ENCODE measurements around the gene ZNF507. TPM values are rescaled to one million over a fixed set of nuclear protein-coding genes. Genes with fewer than 3 reads are reported as not detected.

ZNF507 gene
- total and polyA plus RNA-seq, 5 donors: 3.6 to 19.5 (median 15.0) TPM

- Histone ChIP-seq H3K9me3 (ENCODE audit: control insufficient read depth, low read length) (no peaks in the 10 kb centered on the region), H3K4me3 (ENCODE audit: low read length) (no peak overlapping the region), H3K27ac (ENCODE audit: low read length) (no peak overlapping the region), H3K4me1 (ENCODE audit: control insufficient read depth, insufficient read depth, low read length) (no peaks in the 10 kb centered on the region), H3K27me3 (ENCODE audit: control insufficient read depth, insufficient read depth) (no peaks in the 10 kb centered on the region)
- 56% methylated on average over 18 of the region's 18 CpGs for WGBS
- ATAC-seq (peak; percentile 85 to 91), DNase-seq (peak; percentile 76 to 90 (median 83))
- intact Hi-C loops (cut with DNase I): loop anchor here in 1 of 4 donors (10.0 kb wide), 1 partner anchor 235 kb away; no protein-coding TSS in a partner anchor
Measured at GRCh38 chr19:32339988-32340874, 5.2 kb upstream of the ZNF507 start.

- Histone ChIP-seq H3K4me1 (ENCODE audit: control insufficient read depth, insufficient read depth, low read length) (no peaks in the 10 kb centered on the region), H3K9me3 (ENCODE audit: control insufficient read depth, low read length) (no peaks in the 10 kb centered on the region), H3K4me3 (ENCODE audit: low read length) (no peak overlapping the region), H3K27ac (ENCODE audit: low read length) (no peak overlapping the region), H3K27me3 (ENCODE audit: control insufficient read depth, insufficient read depth) (no peaks in the 10 kb centered on the region)
- over 99% methylated on average over 2 of the region's 2 CpGs for WGBS
- no peak for ATAC-seq
- DNase-seq: no peak
- intact Hi-C loops (cut with DNase I): loop anchor here in 1 of 4 donors (10.0 kb wide), 1 partner anchor 232 kb away; no protein-coding TSS in a partner anchor
Measured at GRCh38 chr19:32342695-32343094, 2.7 kb upstream of the ZNF507 start.

DNA sequence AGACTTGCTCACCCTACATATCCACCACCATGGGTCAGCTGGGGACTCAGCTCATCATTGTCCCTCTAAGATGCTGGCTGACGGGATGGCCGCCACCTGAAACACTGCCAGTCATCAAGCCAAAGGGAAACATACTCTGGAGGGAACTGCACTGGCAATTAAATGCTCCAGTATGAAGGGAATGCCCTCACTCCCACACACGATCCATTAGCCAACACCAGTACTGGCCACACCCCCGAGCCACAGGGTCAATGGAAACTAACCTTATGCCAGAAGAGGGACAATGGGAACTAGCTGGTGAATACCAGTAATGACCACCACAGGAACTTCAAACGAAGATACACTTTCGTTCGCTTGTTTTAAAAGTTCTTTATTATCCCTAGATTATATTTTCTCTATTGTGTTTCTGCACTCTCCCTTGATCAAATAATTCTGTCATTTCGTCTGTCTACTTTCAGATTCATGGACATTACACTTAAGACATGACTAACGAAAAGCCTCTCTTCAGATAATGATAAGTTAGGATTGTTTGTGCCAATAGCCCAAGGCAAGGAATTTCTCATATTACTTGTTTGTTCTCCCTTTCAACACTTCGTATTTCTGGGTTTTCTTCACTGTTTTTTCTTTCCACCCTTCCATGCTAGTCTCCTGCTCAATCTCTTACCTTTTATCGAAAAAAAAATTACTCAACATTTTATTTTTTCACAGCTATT lies 1.7 kb upstream of the ZNF507 start:
- 75% methylated on average over 11 of the region's 11 CpGs for WGBS
- H3K4me3 ChIP-seq (ENCODE audit: low read length): no peak overlapping the region
- intact Hi-C loops (cut with DNase I): loop anchor here in 1 of 4 donors (10.0 kb wide), 1 partner anchor 231 kb away; no protein-coding TSS in a partner anchor
- no peaks in the 10 kb centered on the region for H3K4me1 ChIP-seq (ENCODE audit: control insufficient read depth, insufficient read depth, low read length)
- no peaks in the 10 kb centered on the region for H3K27me3 ChIP-seq (ENCODE audit: control insufficient read depth, insufficient read depth)
- DNase-seq (no peak), ATAC-seq (no peak)
- no peaks in the 10 kb centered on the region for H3K9me3 ChIP-seq (ENCODE audit: control insufficient read depth, low read length)
- no peak overlapping the region for H3K27ac ChIP-seq (ENCODE audit: low read length)

DNA sequence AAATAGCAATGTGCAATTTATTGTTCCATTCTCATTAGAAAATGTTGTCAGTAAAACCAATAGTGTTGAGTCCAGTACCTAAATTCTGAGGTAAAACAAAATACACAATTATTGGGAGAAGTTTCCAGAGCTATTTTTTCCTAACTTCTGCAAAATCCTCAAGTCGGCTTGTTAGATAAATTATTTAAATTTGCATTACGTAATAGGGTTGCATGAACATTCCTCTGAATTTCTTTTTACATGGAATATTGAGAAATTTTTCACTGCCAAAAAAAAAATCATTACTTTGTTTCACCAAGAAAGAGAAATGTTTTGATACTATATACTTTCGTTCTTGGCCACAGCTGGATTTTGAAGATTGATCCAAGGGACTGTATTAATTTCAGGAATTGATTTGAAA lies 1.5 kb downstream of the ZNF507 start:
- WGBS: 60% methylated on average over 3 of the region's 3 CpGs
- ATAC-seq (no peak), DNase-seq (no peak)
- H3K4me3 ChIP-seq (ENCODE audit: low read length): peak overlapping the region; percentile 92
- H3K4me1 ChIP-seq (ENCODE audit: control insufficient read depth, insufficient read depth, low read length): peaks cover 4% of the 10 kb centered on the region
- no peak overlapping the region for H3K27ac ChIP-seq (ENCODE audit: low read length)
- H3K9me3 ChIP-seq (ENCODE audit: control insufficient read depth, low read length): no peaks in the 10 kb centered on the region
- no peaks in the 10 kb centered on the region for H3K27me3 ChIP-seq (ENCODE audit: control insufficient read depth, insufficient read depth)
- intact Hi-C loops (cut with DNase I): loop anchor here in 1 of 4 donors (10.0 kb wide), 1 partner anchor 228 kb away; no protein-coding TSS in a partner anchor

GRCh38 chr19:32347573-32347972 lies 2.2 kb downstream of the ZNF507 start:
- DNase-seq (no peak), ATAC-seq (no peak)
- H3K4me1 ChIP-seq (ENCODE audit: control insufficient read depth, insufficient read depth, low read length): peaks cover 4% of the 10 kb centered on the region
- H3K27me3 ChIP-seq (ENCODE audit: control insufficient read depth, insufficient read depth): no peaks in the 10 kb centered on the region
- no peak overlapping the region for H3K27ac ChIP-seq (ENCODE audit: low read length)
- H3K4me3 ChIP-seq (ENCODE audit: low read length): no peak overlapping the region
- no peaks in the 10 kb centered on the region for H3K9me3 ChIP-seq (ENCODE audit: control insufficient read depth, low read length)
- intact Hi-C loops (cut with DNase I): loop anchor here in 1 of 4 donors (10.0 kb wide), 1 partner anchor 227 kb away; no protein-coding TSS in a partner anchor

DNA sequence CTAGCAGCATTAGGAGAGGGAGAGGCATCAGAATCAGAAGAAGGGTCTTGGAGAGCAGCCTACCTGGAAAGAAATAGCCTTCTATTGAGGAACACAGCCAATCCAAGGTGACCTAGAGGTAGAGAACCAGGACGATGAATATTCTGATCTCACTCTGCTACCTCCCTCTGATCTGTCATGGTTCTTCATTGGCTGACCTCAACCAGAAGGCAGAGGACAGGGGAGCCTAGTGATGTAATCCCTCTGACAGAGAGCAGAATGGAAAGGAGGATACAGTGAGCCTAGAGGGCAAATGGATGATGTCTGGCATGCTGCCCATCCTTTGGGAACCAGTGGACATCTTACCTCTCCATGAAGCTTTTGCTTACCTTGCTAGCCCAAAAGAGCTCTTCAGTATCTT lies 3.6 kb downstream of the ZNF507 start:
- Histone ChIP-seq H3K4me1 (ENCODE audit: control insufficient read depth, insufficient read depth, low read length) (peaks cover 4% of the 10 kb centered on the region), H3K9me3 (ENCODE audit: control insufficient read depth, low read length) (no peaks in the 10 kb centered on the region), H3K27me3 (ENCODE audit: control insufficient read depth, insufficient read depth) (no peaks in the 10 kb centered on the region), H3K27ac (ENCODE audit: low read length) (no peak overlapping the region), H3K4me3 (ENCODE audit: low read length) (no peak overlapping the region)
- intact Hi-C loops (cut with DNase I): loop anchor here in 1 of 4 donors (10.0 kb wide), 1 partner anchor 226 kb away; no protein-coding TSS in a partner anchor
- no peak for DNase-seq
- ATAC-seq: no peak
- WGBS: 90% methylated on average over 1 of the region's 1 CpG

- 94% methylated on average over 2 of the region's 2 CpGs for WGBS
- no peak overlapping the region for H3K4me3 ChIP-seq (ENCODE audit: low read length)
- H3K27me3 ChIP-seq (ENCODE audit: control insufficient read depth, insufficient read depth): no peaks in the 10 kb centered on the region
- DNase-seq: no peak
- intact Hi-C loops (cut with DNase I): loop anchor here in 1 of 4 donors (10.0 kb wide), 1 partner anchor 225 kb away; no protein-coding TSS in a partner anchor
- ATAC-seq: no peak
- no peak overlapping the region for H3K27ac ChIP-seq (ENCODE audit: low read length)
- H3K4me1 ChIP-seq (ENCODE audit: control insufficient read depth, insufficient read depth, low read length): peaks cover 4% of the 10 kb centered on the region
- H3K9me3 ChIP-seq (ENCODE audit: control insufficient read depth, low read length): no peaks in the 10 kb centered on the region
Measured at GRCh38 chr19:32349724-32350470, 4.5 kb downstream of the ZNF507 start.

GRCh38 chr19:32350471-32350865 lies 5.1 kb downstream of the ZNF507 start:
- DNase-seq (no peak), ATAC-seq (no peak)
- Histone ChIP-seq H3K27me3 (ENCODE audit: control insufficient read depth, insufficient read depth) (no peaks in the 10 kb centered on the region), H3K4me3 (ENCODE audit: low read length) (no peak overlapping the region), H3K9me3 (ENCODE audit: control insufficient read depth, low read length) (no peaks in the 10 kb centered on the region), H3K27ac (ENCODE audit: low read length) (no peak overlapping the region), H3K4me1 (ENCODE audit: control insufficient read depth, insufficient read depth, low read length) (peaks cover 4% of the 10 kb centered on the region)
- WGBS: 67% methylated on average over 3 of the region's 3 CpGs
- intact Hi-C loops (cut with DNase I): no loop called here

DNA sequence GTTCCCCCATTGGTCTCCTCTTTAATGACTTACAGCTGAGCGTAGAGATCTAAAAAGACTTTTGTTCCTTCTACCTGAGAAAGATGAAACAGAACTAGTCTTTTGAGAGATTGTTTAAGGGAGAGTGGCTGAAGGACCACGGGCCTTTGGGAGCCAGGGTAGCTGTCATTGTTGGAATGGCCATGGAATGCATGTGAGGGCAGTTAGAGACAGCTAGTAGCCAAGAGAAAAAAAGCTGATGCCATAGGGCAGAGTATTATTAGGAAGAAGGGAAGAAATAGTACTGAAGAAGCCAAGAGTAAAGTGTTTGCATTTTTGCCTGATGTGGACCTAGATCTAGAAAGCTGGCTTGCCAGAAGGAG lies 5.6 kb downstream of the ZNF507 start:
- Histone ChIP-seq H3K9me3 (ENCODE audit: control insufficient read depth, low read length) (no peaks in the 10 kb centered on the region), H3K27me3 (ENCODE audit: control insufficient read depth, insufficient read depth) (no peaks in the 10 kb centered on the region), H3K4me1 (ENCODE audit: control insufficient read depth, insufficient read depth, low read length) (peaks cover 4% of the 10 kb centered on the region), H3K27ac (ENCODE audit: low read length) (peak overlapping the region; percentile 32), H3K4me3 (ENCODE audit: low read length) (no peak overlapping the region)
- intact Hi-C loops (cut with DNase I): no loop called here
- ATAC-seq: peak in 1 of 2 donors; percentile 12
- no peak for DNase-seq
- WGBS: 86% methylated on average over 2 of the region's 2 CpGs

DNA sequence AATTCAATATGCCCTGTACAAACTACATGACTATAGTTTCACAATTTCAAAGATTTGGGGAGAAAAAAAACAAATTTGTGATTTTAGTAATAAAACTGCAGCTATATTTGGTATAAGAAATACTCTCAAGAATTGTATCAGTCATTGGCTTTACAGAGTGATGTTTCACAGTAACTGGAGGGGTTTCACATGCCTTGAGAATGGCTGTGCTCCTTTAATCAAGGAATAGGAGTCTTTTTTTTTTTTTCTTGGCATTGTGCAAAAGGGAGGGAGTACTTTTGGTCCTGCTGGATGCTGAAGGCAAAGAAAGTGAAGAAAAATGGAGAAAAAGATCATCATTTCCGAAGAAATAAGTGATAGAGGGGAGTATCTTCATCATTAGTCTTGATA lies 6.8 kb downstream of the ZNF507 start:
- no peak overlapping the region for H3K4me3 ChIP-seq (ENCODE audit: low read length)
- DNase-seq (no peak), ATAC-seq (no peak)
- no peak overlapping the region for H3K27ac ChIP-seq (ENCODE audit: low read length)
- H3K9me3 ChIP-seq (ENCODE audit: control insufficient read depth, low read length): no peaks in the 10 kb centered on the region
- WGBS: 95% methylated on average over 1 of the region's 1 CpG
- H3K4me1 ChIP-seq (ENCODE audit: control insufficient read depth, insufficient read depth, low read length): peaks cover 4% of the 10 kb centered on the region
- no peaks in the 10 kb centered on the region for H3K27me3 ChIP-seq (ENCODE audit: control insufficient read depth, insufficient read depth)
- intact Hi-C loops (cut with DNase I): no loop called here

Measured in right cardiac atrium (tissue), 5 donors.